Measurements from ENCODE around the gene G6PC2.

The G6PC2 gene

GRCh38 chr2:168948621-168949212 is 47.6 kb downstream of the G6PC2 start:
- peak; percentile 24 for DNase-seq (ENCODE audit: low spot score)

- no peak for DNase-seq (ENCODE audit: low spot score)
Observed at GRCh38 chr2:168949324-168949723, 48.2 kb downstream of the G6PC2 start.

GRCh38 chr2:168951871-168952270 is 50.8 kb downstream of the G6PC2 start:
- no peak for DNase-seq (ENCODE audit: low spot score)

- DNase-seq (ENCODE audit: low spot score): no peak
Observed at GRCh38 chr2:168952424-168952823, 51.3 kb downstream of the G6PC2 start.

- no peak for DNase-seq (ENCODE audit: low spot score)
Observed at GRCh38 chr2:168954256-168954655, 53.2 kb downstream of the G6PC2 start.

GRCh38 chr2:168955321-168955720 is 54.2 kb downstream of the G6PC2 start:
- no peak for DNase-seq (ENCODE audit: low spot score)

GRCh38 chr2:168956392-168956791 is 55.3 kb downstream of the G6PC2 start:
- DNase-seq (ENCODE audit: low spot score): no peak

Data from AG08395 (cell line).